ENCODE data around the gene TMEM59L.

DNA sequence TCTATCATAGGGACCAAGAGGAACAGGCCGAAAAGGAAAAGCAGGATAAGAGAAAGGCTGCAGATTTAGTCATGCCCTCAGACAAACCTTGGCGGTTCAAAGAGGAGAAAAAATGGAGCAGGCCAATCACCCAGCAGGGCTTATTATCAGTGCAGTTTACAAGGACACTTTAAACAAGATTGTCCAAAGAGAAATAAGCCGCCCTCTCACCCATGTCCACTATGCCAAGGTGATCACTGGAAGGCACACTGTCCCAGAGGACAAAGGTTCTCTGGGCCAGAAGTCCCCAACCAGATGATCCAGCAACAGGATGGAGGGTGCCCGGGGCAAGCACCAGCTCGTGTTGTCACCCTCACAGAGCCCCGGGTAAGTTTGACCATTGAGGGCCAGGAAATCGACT is 32.4 kb upstream of the TMEM59L start:
- no peak for TF ChIP-seq FOXJ3 (CRISPR knock-in tag; IDR thresholded peaks at IDR 0.05)
- TF ChIP-seq, protein P1, sequence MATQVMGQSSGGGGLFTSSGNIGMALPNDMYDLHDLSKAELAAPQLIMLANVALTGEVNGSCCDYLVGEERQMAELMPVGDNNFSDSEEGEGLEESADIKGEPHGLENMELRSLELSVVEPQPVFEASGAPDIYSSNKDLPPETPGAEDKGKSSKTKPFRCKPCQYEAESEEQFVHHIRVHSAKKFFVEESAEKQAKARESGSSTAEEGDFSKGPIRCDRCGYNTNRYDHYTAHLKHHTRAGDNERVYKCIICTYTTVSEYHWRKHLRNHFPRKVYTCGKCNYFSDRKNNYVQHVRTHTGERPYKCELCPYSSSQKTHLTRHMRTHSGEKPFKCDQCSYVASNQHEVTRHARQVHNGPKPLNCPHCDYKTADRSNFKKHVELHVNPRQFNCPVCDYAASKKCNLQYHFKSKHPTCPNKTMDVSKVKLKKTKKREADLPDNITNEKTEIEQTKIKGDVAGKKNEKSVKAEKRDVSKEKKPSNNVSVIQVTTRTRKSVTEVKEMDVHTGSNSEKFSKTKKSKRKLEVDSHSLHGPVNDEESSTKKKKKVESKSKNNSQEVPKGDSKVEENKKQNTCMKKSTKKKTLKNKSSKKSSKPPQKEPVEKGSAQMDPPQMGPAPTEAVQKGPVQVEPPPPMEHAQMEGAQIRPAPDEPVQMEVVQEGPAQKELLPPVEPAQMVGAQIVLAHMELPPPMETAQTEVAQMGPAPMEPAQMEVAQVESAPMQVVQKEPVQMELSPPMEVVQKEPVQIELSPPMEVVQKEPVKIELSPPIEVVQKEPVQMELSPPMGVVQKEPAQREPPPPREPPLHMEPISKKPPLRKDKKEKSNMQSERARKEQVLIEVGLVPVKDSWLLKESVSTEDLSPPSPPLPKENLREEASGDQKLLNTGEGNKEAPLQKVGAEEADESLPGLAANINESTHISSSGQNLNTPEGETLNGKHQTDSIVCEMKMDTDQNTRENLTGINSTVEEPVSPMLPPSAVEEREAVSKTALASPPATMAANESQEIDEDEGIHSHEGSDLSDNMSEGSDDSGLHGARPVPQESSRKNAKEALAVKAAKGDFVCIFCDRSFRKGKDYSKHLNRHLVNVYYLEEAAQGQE (IDR thresholded peaks at IDR 0.05; ENCODE audit: low read depth, low read length) = no peak
- TF ChIP-seq RCOR1 (IDR thresholded peaks at IDR 0.05; ENCODE audit: low read length) = no peak
- TF ChIP-seq, protein P2, sequence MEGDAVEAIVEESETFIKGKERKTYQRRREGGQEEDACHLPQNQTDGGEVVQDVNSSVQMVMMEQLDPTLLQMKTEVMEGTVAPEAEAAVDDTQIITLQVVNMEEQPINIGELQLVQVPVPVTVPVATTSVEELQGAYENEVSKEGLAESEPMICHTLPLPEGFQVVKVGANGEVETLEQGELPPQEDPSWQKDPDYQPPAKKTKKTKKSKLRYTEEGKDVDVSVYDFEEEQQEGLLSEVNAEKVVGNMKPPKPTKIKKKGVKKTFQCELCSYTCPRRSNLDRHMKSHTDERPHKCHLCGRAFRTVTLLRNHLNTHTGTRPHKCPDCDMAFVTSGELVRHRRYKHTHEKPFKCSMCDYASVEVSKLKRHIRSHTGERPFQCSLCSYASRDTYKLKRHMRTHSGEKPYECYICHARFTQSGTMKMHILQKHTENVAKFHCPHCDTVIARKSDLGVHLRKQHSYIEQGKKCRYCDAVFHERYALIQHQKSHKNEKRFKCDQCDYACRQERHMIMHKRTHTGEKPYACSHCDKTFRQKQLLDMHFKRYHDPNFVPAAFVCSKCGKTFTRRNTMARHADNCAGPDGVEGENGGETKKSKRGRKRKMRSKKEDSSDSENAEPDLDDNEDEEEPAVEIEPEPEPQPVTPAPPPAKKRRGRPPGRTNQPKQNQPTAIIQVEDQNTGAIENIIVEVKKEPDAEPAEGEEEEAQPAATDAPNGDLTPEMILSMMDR (IDR thresholded peaks at IDR 0.05) = no peak
- TF ChIP-seq JUND (IDR thresholded peaks at IDR 0.05) = no peak
- no peak for TF ChIP-seq TCF12 (IDR thresholded peaks at IDR 0.05)
- no peak for TF ChIP-seq RAD21 (IDR thresholded peaks at IDR 0.05; ENCODE audit: low read length)
- no peak for TF ChIP-seq EP300 (IDR thresholded peaks at IDR 0.05; ENCODE audit: borderline replicate concordance in 1 of 2, low read depth in 1 of 2, low read length in 1 of 2)
- no peak for TF ChIP-seq NRF1 (IDR thresholded peaks at IDR 0.05; ENCODE audit: low read depth, low read length)
- no peak for TF ChIP-seq POLR2AphosphoS5 (IDR thresholded peaks at IDR 0.05; ENCODE audit: low read depth, low read length)
- TF ChIP-seq GABPA (IDR thresholded peaks at IDR 0.05; ENCODE audit: low read depth) = no peak
- TF ChIP-seq RFX5 (IDR thresholded peaks at IDR 0.05; ENCODE audit: low read length) = no peak

All from SK-N-SH (cell line).